ENCODE measurements around the gene INSYN2B. TPM values are rescaled to one million over a fixed set of nuclear protein-coding genes. Genes with fewer than 3 reads are reported as not detected.

Gene INSYN2B
- total RNA-seq, 1 experiment from 2014 or later = 15.6 TPM

DNA sequence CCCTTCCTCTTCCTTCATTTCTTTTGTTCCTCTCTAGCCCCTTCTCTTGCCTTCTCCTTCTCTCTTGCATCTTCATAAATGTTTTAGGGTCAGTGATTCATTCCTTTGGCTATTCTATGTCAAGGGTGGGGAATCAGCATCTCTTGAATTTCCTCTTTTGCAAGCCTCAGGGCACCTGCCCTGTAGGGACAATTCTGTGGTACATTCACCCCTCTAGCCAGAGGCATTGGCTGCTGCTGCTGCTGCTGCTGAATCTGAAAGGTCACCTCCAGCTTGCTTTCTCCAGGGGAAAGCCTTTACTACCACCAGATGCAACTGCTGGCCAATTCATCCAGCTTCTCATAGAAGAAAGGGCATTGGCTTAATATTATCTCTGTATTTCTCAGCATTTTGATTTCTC lies 87.3 kb downstream of the INSYN2B start:
- no peak for DNase-seq (ENCODE audit: low spot score)

- no peak for DNase-seq (ENCODE audit: low spot score)
Measured at GRCh38 chr5:169889572-169889971, 90.7 kb downstream of the INSYN2B start.

GRCh38 chr5:169886677-169887076 lies 93.6 kb downstream of the INSYN2B start:
- no peak for DNase-seq (ENCODE audit: low spot score)

- no peak for DNase-seq (ENCODE audit: low spot score)
Measured at GRCh38 chr5:169886033-169886432, 94.3 kb downstream of the INSYN2B start.

DNA sequence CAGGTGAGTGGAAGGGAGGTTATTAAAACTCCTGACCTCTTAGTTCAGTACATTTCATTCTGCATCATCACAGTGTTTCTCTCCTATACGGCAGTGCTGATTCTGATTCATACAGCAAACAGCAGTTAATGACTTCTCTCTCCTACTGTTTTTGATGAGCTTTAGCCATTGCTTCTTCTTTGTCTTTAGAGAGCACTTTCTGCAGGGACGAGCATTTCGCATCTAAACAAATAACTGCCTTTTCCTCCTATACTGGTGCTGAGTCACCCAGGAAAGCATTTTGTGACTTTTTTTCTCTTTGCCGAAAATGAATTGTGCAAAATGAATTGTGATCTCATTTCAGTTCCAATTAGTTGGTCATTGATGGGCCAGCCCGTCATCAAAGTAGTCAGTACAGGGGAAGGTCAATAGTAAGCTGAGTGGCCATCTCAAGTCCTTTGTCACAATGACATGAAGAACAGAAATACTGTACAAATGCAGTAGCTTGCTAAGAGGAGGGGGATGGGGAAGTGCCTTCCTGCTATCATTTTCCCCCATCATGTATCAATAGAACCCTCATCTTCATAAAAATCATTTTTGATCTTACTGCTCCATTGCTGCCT lies 98.5 kb downstream of the INSYN2B start:
- no peak for DNase-seq (ENCODE audit: low spot score)

GRCh38 chr5:169880785-169881184 lies 99.5 kb downstream of the INSYN2B start:
- no peak for DNase-seq (ENCODE audit: low spot score)

DNA sequence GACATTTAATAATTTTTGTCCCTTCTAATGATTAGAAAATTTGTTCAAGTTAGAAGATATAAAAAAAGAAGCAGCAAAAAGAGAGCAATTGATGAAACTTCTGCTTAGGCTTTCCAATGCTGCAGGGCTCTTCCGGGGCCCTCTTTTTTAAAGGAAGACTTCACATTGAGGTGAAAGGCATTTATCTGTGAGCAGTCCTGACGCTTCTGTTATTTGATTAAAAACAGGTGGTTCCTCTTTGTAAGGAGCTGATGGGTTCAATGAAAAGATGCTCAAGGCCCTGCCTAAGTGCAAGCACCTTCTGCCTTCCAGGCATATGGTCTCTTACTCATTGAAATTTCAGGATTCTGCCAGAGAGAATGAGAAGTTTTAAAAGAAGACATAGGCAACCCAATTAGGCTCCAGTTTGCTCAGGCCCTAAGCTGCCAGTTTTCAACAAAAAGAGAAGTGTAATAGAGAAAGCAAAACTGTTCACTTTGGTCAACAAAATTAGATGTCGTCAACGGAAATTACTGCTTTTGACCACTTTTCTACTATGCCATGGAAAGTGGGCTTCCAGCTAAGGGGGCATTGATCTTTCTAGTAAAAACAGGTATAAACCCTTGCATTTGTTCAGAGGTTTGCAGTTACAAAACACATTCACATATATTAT lies 100.2 kb downstream of the INSYN2B start:
- no peak for DNase-seq (ENCODE audit: low spot score)

DNA sequence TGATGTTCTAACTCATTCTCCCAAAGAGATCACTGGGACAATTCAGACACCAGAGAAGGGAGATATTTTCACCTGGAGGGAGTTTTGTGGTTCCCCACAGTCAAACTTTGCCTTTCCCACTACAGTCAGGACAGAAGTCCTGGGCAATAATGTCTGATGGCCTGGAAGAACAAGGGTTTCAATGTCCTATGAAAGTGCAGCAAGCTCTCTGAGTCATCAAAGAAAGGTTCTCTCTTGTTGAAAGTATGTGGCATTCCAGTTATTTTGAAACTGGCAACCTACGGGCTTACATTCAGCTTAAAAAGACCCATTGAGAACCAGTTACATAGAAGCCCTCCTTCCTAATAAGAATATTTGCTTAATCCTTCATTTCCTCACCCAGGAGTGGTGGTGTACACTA lies 103.9 kb downstream of the INSYN2B start:
- DNase-seq (ENCODE audit: low spot score) = no peak

GRCh38 chr5:169875731-169876130 lies 104.6 kb downstream of the INSYN2B start:
- DNase-seq (ENCODE audit: low spot score) = no peak

- no peak for DNase-seq (ENCODE audit: low spot score)
Measured at GRCh38 chr5:169875091-169875728, 105.1 kb downstream of the INSYN2B start.

DNA sequence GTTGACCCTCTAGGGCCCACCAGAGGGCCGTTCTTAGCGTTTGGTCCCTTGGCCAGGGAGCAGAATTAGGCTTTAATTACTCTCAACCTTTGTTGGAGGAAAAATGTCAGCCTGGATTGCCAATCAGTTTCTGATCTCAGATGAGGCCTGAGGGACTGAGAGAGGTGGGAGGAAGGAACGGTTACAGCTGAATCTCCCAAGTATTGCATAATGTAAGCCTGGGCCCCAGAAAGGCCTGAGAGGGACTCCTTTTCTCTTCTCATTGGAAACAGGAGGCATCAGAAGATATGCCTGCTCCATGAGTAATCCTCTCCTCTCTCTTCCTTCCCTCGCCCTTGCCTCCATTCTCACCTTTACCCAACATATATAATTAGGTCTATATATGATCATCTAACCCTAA lies 105.7 kb downstream of the INSYN2B start:
- no peak for DNase-seq (ENCODE audit: low spot score)

DNA sequence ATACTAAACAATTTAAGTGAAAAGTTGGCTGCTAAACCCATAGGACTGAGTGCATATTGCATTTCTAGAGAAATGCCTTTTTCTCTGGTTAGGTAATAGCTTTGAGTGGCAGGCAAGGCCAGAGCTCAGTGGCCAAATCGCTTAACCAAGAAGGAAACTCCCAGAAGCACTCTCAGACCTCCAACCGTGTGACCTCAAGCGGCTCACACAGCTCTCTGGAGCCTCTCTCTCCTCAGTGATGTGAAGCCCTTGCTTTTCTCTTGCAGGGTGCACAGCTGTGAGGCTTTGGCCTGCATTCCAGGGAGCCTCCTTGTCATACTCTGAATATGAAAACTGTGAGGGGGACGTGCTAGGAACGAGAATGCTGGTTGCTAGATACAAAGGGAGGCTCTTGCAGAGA lies 106.7 kb downstream of the INSYN2B start:
- DNase-seq (ENCODE audit: low spot score) = no peak

DNA sequence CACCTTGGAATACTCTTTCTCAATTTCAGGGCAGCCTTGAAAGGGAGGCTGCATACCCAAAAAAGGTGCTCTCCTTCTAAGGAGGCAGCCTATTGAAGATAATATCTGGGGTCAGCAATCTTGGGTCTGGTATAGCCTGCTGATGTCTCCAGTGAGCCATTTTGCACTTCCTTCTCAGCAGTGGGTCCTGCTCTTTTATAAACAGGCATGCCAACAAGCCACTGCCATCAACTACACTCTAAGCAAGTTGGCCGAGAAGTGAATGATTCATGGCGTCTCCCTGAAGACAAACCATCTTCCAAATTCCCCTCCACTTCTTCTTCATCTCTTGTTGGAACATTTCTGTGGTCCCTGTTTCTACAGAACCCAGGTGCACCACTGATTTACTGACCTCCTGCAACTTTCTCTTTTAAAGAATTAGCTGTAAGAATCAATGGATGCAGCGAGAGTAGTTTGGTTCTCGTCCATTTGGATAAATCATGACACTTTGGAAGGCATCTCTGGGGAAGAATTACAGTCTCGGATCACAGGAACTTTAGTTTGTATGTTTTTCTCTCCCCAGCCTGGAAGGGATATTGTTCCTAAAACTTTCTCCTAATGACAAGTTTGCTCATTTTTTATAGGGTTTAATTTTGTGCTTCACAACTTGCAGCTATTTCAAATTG lies 108.3 kb downstream of the INSYN2B start:
- DNase-seq (ENCODE audit: low spot score) = no peak

- no peak for DNase-seq (ENCODE audit: low spot score)
Measured at GRCh38 chr5:169870211-169870610, 110.1 kb downstream of the INSYN2B start.

DNA sequence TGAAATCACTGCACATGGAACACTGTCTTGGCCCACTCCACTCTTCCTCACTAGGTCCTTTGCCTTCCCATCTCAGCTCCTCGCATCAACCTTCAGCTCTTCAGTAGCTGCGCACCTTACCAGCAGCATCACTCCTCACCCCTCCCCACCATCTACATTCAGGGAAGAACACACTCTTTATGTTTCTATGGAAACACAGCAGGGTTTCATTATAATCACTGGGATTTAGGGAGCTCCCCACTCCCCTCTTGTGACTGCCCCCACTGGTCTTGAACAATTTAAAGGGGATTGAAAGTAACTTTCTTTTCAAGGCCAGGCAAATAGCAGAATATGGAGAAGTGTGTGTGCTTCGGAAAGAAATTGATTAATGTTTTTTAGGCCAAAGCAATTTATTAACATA lies 111.2 kb downstream of the INSYN2B start:
- no peak for DNase-seq (ENCODE audit: low spot score)

- DNase-seq (ENCODE audit: low spot score) = no peak
Measured at GRCh38 chr5:169867347-169867746, 112.9 kb downstream of the INSYN2B start.

DNA sequence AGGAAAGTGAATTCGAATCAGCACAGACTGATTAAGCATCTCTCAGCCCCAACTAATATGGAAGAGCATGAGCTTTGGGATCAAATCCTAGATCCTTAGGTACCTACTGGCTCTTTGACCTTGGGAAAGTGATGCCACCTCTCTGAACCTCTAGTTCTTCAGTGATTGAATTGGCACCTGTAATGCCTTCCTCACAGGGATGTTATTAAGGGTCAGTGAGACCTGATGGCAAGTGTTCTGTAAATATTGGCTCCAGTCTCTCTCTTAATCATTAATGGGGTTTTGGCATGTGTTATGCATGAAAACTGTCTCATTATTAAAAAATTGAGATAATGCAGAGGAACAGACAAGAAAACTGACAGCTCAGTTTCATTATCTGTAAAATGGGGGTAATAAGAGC lies 115.8 kb downstream of the INSYN2B start:
- DNase-seq (ENCODE audit: low spot score) = no peak

- no peak for DNase-seq (ENCODE audit: low spot score)
Measured at GRCh38 chr5:169862391-169862811, 117.9 kb downstream of the INSYN2B start.

GRCh38 chr5:169861934-169862333 lies 118.4 kb downstream of the INSYN2B start:
- DNase-seq (ENCODE audit: low spot score) = peak; percentile 63

- no peak for DNase-seq (ENCODE audit: low spot score)
Measured at GRCh38 chr5:169861433-169861832, 118.9 kb downstream of the INSYN2B start.

DNA sequence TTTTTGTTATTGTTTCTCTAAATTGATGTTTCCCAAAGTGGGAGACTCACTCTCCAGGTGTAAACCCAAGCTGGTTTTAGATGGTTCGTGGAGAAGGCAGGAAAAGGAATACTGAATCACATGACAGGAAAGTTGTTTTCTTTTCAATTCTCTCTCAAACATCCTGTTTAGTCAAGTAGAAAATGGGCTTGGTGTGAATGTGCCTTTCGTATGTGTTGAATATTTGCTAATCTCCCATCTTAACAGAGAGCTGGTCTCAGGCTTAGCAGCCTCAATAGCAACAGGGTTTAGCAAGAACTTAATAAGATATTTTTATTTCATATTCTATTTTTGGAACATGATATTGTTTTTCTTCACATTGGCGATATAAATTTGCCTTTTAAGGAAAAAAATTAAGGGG lies 119.7 kb downstream of the INSYN2B start:
- DNase-seq (ENCODE audit: low spot score) = no peak

GRCh38 chr5:169856571-169856970 lies 123.7 kb downstream of the INSYN2B start:
- peak; percentile 80 for DNase-seq (ENCODE audit: low spot score)

DNA sequence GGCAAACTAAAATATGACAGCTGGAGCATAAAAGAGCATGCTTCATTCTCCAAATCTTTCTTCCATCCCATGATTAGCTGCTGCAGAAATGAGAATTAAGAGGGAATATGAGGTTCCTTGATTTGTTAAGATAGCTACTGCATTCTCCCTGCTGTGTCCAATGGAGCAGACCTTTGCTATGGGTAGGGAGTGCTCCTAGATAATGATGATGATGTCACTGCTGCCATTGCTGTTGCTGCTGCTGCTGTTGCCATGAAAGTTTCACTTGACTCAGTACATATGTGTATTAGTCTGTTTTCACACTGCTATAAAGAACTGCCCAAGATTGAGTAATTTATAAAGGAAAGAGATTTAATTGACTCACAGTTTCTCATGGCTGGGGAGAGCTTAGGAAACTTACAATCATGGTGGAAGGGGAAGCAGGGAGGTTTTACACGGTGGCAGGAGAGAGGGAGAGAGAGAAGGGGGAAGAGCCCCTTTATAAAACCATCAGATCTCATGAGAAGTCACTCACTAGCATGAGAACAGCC lies 128.9 kb downstream of the INSYN2B start:
- no peak for DNase-seq (ENCODE audit: low spot score)
